ENCODE results near the gene PARD3B. TPM values are rescaled to one million over a fixed set of nuclear protein-coding genes. Genes with fewer than 3 reads are reported as not detected.

PARD3B gene
- total RNA-seq, 1 donor from 2014 or later, result 29.4 TPM

GRCh38 chr2:205293559-205293958 is 748.3 kb downstream of the PARD3B start:
- DNase-seq (ENCODE audit: low spot score), result no peak

- DNase-seq (ENCODE audit: low spot score), result no peak
Observed at GRCh38 chr2:205296959-205297358, 751.7 kb downstream of the PARD3B start.

GRCh38 chr2:205297368-205297767 is 752.1 kb downstream of the PARD3B start:
- DNase-seq (ENCODE audit: low spot score), result no peak

- no peak for DNase-seq (ENCODE audit: low spot score)
Observed at GRCh38 chr2:205297846-205298245, 752.6 kb downstream of the PARD3B start.

- DNase-seq (ENCODE audit: low spot score), result no peak
Observed at GRCh38 chr2:205311201-205311600, 765.9 kb downstream of the PARD3B start.

- no peak for DNase-seq (ENCODE audit: low spot score)
Observed at GRCh38 chr2:205321231-205321630, 776.0 kb downstream of the PARD3B start.

GRCh38 chr2:205323929-205324328 is 778.7 kb downstream of the PARD3B start:
- no peak for DNase-seq (ENCODE audit: low spot score)

- no peak for DNase-seq (ENCODE audit: low spot score)
Observed at GRCh38 chr2:205324355-205324754, 779.1 kb downstream of the PARD3B start.

- DNase-seq (ENCODE audit: low spot score), result no peak
Observed at GRCh38 chr2:205333351-205333750, 788.1 kb downstream of the PARD3B start.

GRCh38 chr2:205337274-205337673 is 792.0 kb downstream of the PARD3B start:
- no peak for DNase-seq (ENCODE audit: low spot score)

GRCh38 chr2:205338156-205338555 is 792.9 kb downstream of the PARD3B start:
- no peak for DNase-seq (ENCODE audit: low spot score)

- no peak for DNase-seq (ENCODE audit: low spot score)
Observed at GRCh38 chr2:205343103-205343502, 797.8 kb downstream of the PARD3B start.

- no peak for DNase-seq (ENCODE audit: low spot score)
Observed at GRCh38 chr2:205346649-205347048, 801.4 kb downstream of the PARD3B start.

- no peak for DNase-seq (ENCODE audit: low spot score)
Observed at GRCh38 chr2:205347899-205348298, 802.6 kb downstream of the PARD3B start.

GRCh38 chr2:205352094-205352493 is 806.8 kb downstream of the PARD3B start:
- no peak for DNase-seq (ENCODE audit: low spot score)

- DNase-seq (ENCODE audit: low spot score), result no peak
Observed at GRCh38 chr2:205352593-205352992, 807.3 kb downstream of the PARD3B start.

GRCh38 chr2:205357732-205358131 is 812.5 kb downstream of the PARD3B start:
- no peak for DNase-seq (ENCODE audit: low spot score)

GRCh38 chr2:205358351-205358815 is 813.1 kb downstream of the PARD3B start:
- no peak for DNase-seq (ENCODE audit: low spot score)

- no peak for DNase-seq (ENCODE audit: low spot score)
Observed at GRCh38 chr2:205361272-205361671, 816.0 kb downstream of the PARD3B start.

- no peak for DNase-seq (ENCODE audit: low spot score)
Observed at GRCh38 chr2:205361970-205362369, 816.7 kb downstream of the PARD3B start.

GRCh38 chr2:205364261-205364660 is 819.0 kb downstream of the PARD3B start:
- DNase-seq (ENCODE audit: low spot score), result no peak

GRCh38 chr2:205366336-205367060 is 821.2 kb downstream of the PARD3B start:
- no peak for DNase-seq (ENCODE audit: low spot score)

- DNase-seq (ENCODE audit: low spot score), result no peak
Observed at GRCh38 chr2:205367331-205367935, 822.2 kb downstream of the PARD3B start.
